ENCODE measurements around the gene MOV10L1. TPM values are rescaled to one million over a fixed set of nuclear protein-coding genes. Genes with fewer than 3 reads are reported as not detected.
"Not testable (repeated sequence)": the region's sequence is repeated elsewhere in the genome, so short reads cannot be mapped to it uniquely, and the experiment has no call there.

Gene MOV10L1
- total RNA-seq, 1 donor = not detected

DNA sequence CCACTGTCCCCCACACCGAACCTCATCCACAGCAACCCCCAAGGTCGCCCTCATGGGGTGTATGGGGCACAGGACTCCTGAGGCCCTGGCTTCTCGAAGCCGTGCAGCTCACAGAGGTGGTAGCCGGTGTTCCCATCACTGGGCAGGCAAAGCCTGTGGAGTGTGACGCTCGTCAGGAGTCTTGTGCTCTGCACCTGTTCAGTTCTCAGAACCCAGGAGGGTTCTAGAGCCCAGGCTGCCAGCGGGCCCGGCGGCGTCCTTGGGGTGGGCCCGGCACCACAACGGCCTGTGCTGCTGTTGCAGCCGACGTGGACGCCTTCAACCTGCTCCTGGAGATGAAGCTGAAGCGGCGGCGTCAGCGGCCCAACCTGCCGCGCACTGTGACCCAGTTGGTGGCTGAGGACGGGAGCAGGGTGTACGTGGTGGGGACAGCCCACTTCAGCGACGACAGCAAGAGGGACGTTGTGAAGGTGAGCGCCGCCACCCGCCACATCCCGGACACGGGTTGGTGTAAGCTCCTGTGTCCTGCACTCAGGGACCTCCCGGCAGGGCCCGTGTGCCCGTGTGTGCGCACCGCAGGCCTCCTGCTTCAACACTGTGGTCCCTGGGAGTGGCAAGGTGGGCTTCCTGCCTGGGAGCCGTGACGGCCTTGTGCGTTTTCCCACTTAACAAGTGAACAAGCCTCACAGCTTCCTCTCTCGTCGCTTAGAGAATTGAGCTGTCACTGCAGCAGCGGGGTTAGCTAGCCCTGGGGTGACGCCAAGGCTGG is 104.4 kb downstream of the MOV10L1 start:
- Histone ChIP-seq H3K4me1 (ENCODE audit: insufficient read depth, low read length) (peaks cover 58% of the 10 kb centered on the region), H3K4me3 (ENCODE audit: low read length) (no peak overlapping the region), H3K9me3 (ENCODE audit: low read depth, low read length) (no peaks in the 10 kb centered on the region), H3K27me3 (ENCODE audit: insufficient read depth, low read length) (no peaks in the 10 kb centered on the region)

DNA sequence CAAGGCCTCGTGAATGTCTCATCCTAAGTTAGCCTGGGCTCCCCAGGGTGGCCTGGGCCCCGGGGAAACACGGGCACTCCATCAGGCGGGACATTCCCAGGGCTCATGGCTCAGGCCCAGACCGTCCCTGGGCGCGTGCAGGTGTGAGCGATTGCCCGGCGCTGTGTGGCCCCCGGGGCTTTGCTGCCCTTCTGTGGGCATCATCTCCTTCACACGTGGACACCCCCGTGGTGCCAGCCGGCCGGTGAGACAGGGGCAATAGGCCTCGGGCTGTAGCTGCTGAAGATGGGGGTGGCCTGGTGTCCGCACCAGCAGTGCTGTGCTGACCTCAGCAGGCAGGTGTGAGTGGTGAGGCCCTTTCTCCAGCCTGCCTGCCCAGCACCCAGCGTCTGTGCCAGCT is 106.5 kb downstream of the MOV10L1 start:
- H3K9me3 ChIP-seq (ENCODE audit: low read depth, low read length) = no peaks in the 10 kb centered on the region
- peaks cover 48% of the 10 kb centered on the region for H3K4me1 ChIP-seq (ENCODE audit: insufficient read depth, low read length)
- no peak overlapping the region for H3K4me3 ChIP-seq (ENCODE audit: low read length)
- H3K27me3 ChIP-seq (ENCODE audit: insufficient read depth, low read length) = no peaks in the 10 kb centered on the region

DNA sequence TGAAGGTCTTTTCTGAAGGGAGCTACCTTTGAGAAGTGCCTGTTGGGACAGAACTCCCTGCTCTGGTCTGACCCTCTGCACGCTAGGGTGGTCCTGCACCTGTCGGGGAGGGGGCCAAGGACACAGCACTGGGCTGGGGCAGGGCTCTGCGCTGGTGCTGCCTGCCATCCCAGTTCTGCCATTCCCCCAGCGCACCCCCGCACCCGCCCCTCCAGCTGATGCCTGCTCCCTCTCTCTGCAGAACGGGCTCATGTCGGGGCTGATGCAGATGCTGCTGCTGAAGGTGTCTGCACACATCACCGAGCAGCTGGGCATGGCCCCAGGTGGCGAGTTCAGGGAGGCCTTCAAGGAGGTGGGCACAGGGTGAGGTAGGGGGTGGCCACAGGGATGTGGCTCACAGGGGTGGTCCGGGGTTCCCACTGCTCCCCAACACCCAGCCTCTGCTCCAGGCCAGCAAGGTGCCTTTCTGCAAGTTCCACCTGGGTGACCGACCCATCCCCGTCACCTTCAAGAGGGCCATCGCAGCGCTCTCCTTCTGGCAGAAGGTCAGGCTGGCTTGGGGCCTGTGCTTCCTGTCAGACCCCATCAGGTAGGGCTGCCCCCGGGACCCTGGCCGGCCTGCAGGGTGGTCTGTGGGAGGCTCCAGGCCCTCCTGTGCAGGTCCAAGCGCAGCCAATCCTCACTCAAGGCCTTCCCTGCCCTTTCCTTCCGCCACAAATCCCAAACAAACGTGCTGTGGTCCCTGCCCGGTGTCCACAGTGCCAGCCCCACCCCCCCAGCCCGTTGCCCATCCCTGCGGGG is 107.4 kb downstream of the MOV10L1 start:
- no peaks in the 10 kb centered on the region for H3K9me3 ChIP-seq (ENCODE audit: low read depth, low read length)
- no peak overlapping the region for H3K4me3 ChIP-seq (ENCODE audit: low read length)
- H3K4me1 ChIP-seq (ENCODE audit: insufficient read depth, low read length) = peaks cover 48% of the 10 kb centered on the region
- H3K27me3 ChIP-seq (ENCODE audit: insufficient read depth, low read length) = no peaks in the 10 kb centered on the region

DNA sequence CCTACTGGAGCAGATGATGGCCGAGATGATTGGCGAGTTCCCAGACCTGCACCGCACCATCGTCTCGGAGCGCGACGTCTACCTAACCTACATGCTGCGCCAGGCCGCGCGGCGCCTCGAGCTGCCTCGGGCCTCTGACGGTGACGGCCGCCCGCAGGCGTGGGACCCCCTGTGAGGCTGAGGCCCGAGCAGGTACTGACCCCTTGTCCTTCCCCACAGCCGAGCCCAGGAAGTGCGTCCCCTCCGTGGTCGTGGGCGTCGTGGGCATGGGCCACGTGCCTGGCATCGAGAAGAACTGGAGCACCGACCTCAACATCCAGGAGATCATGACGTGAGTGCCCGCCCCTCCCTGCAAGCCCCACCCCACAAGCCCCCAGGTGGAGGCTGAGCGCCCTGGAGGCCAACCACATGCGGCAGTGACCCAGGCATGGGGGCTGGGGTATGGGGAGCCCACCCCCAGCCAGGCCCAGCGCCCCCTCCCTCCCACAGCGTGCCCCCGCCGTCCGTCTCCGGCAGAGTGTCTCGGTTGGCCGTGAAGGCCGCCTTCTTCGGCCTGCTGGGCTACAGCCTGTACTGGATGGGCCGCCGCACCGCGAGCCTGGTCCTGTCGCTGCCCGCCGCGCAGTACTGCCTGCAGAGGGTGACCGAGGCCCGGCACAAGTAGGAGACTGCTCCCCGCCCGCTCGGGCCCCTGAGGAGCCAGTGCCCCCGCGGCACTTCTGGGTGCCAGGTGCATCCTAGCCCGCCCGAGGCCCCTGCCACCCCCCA is 108.2 kb downstream of the MOV10L1 start:
- H3K9me3 ChIP-seq (ENCODE audit: low read depth, low read length) = no peaks in the 10 kb centered on the region
- H3K4me1 ChIP-seq (ENCODE audit: insufficient read depth, low read length) = peaks cover 48% of the 10 kb centered on the region
- no peak overlapping the region for H3K4me3 ChIP-seq (ENCODE audit: low read length)
- H3K27me3 ChIP-seq (ENCODE audit: insufficient read depth, low read length) = no peaks in the 10 kb centered on the region

DNA sequence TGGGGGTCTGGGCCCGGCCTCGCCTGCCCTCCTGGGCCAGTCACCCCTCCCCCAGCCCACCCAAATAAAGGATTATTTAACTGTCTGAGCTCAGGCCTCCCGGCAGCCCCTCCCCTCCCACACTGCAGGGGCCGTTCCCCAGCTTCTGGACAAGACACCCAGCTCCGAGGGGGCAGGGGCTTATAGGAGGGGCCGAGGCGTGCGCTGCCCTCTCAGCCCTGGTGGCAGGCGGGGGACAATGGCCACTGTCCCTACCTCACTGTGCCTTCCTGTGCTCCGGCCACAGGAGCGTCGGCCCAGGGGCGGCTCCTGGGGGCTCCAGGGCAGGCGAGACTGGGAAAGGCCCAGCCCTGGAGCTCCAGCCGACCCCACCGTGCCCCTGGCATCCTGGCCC is 108.8 kb downstream of the MOV10L1 start:
- Histone ChIP-seq H3K27me3 (ENCODE audit: insufficient read depth, low read length) (no peaks in the 10 kb centered on the region), H3K4me1 (ENCODE audit: insufficient read depth, low read length) (peaks cover 48% of the 10 kb centered on the region), H3K9me3 (ENCODE audit: low read depth, low read length) (no peaks in the 10 kb centered on the region), H3K4me3 (ENCODE audit: low read length) (no peak overlapping the region)

DNA sequence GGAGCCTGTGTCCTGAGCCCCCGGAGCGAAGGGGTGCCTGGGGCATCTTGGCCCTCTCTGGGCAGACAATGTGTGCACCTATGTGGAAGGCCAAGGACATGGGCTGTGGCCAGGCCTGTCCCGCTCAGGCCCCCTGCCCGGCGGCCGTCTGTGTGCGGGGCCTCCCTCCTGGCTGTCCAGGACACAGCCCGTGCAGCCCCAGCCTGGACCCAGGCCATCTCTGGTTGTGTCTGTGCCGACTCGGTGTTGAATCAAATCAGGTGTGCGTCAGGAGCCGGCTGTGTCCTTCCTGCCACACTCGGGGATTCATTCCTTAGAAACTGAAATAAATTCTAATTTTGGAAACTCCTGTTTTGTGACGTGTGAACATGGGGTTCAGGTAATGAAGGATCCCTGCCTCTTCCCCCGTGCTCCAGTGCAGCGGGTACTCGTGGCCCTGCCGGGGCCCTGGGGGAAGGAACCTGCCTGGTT is 109.5 kb downstream of the MOV10L1 start:
- peaks cover 46% of the 10 kb centered on the region for H3K4me1 ChIP-seq (ENCODE audit: insufficient read depth, low read length)
- H3K4me3 ChIP-seq (ENCODE audit: low read length) = no peak overlapping the region
- H3K27me3 ChIP-seq (ENCODE audit: insufficient read depth, low read length) = no peaks in the 10 kb centered on the region
- no peaks in the 10 kb centered on the region for H3K9me3 ChIP-seq (ENCODE audit: low read depth, low read length)

DNA sequence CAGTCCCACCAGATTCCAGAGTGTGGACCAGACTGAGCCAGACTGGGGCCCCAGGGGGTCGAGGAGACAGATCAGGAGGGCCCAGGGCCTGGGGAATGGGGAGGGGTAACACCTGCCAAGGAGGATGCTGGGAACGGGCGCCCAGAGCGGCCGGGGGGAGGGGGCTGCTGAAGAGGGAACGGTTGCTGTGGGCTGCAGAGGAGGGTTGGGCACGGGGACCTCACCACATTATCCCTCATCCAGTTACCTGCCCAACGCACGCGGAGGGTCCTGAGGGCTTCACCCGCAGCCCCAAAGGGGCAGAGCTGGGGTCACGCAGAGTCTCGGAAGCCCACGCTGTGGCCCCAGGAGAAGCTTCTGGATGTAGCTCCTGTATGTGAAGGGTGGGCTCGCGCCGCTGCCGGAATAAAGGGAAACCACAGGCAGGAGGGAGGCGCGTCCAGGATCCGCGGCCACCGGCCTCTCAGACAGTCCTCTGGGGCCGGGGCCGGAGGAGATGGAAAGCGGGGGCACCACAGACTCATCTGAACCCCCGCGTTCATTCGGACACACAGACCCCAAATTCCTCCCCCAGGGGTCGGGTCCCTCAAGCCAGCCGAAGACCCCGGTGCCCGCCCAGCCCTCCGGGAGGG is 110.1 kb downstream of the MOV10L1 start:
- H3K27me3 ChIP-seq (ENCODE audit: insufficient read depth, low read length) = no peaks in the 10 kb centered on the region
- H3K4me1 ChIP-seq (ENCODE audit: insufficient read depth, low read length) = peaks cover 46% of the 10 kb centered on the region
- peak overlapping the region; percentile 65 for H3K4me3 ChIP-seq (ENCODE audit: low read length)
- H3K9me3 ChIP-seq (ENCODE audit: low read depth, low read length) = no peaks in the 10 kb centered on the region

DNA sequence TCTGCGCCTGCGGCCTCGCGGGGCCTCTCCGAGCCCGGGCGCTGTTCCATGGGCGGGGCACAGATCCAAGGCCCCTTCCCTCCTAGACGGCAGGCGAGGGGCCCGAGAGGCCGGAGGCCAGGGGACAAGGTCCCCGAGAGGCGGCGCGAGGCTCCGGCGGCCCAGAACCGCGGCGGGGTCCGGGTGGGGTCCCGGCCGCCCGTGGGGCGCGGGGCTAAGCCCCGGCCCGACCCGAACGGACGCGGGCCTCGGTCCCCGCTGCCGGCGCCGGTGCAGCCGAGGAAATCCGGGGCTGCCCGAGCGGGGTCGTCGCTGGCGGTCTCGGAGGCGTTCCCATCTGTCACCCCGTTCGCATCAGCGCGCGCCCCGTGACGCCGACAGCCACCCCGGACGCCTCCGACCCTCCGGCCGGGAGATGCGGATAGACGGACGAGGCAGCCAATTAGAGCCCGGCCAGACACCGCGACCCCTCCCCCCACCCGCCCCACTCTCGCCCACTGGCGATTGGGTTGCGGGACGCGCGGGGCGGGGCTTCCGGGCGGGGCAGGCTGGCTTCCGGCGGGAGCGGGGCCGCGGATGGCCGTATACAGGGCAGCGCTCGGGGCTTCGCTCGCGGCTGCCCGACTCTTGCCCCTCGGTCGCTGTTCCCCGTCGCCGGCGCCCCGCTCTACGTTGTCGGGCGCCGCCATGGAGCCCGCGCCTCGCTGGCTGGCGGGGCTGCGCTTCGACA is 110.8 kb downstream of the MOV10L1 start, which contains the start of gene SELENOO:
Gene SELENOO (plus strand): TSS at position 551 of the 730 bp plus-strand sequence. CDS start 26 bp downstream, at position 577.
- Histone ChIP-seq H3K27me3 (ENCODE audit: insufficient read depth, low read length) (no peaks in the 10 kb centered on the region), H3K4me1 (ENCODE audit: insufficient read depth, low read length) (peaks cover 48% of the 10 kb centered on the region), H3K9me3 (ENCODE audit: low read depth, low read length) (no peaks in the 10 kb centered on the region), H3K4me3 (ENCODE audit: low read length) (peak within 1 kb of the TSS; percentile 65)

DNA sequence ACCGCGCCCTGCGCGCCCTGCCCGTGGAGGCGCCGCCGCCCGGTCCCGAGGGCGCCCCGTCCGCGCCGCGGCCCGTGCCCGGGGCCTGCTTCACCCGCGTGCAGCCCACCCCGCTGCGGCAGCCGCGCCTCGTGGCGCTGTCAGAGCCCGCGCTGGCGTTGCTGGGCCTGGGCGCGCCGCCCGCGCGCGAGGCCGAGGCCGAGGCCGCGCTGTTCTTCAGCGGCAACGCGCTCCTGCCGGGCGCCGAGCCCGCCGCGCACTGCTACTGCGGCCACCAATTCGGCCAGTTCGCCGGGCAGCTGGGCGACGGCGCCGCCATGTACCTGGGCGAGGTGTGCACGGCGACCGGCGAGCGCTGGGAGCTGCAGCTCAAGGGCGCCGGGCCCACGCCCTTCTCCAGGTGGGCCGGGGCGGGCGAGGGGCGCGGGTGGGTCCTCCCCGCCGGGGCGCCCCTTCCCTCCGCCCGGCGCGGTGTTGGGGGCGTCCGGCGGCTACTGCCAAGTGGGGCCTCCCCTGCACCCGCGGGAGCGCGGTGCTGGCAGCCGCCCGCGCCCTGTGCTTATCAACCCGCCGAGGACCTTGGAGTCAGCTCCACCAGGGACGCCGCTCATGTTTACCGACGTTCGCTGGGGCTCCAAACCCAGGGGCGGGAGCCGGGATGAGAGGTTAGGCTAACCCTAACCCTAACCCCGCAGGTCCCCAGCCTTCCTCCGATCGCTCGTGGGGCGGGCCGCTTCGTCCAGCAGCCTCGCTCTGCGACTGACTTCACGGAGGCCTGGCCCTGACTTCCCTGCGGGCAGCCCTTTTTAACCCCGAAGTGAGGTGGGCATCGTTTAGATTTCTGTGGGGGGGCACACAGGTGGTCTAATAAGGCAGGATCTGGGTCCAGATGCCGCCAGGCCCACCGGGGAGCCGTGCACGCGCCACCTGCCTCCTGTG is 111.7 kb downstream of the MOV10L1 start:
- H3K9me3 ChIP-seq (ENCODE audit: low read depth, low read length) = no peaks in the 10 kb centered on the region
- no peaks in the 10 kb centered on the region for H3K27me3 ChIP-seq (ENCODE audit: insufficient read depth, low read length)
- H3K4me1 ChIP-seq (ENCODE audit: insufficient read depth, low read length) = peaks cover 51% of the 10 kb centered on the region
- peak overlapping the region; percentile 65 for H3K4me3 ChIP-seq (ENCODE audit: low read length)

DNA sequence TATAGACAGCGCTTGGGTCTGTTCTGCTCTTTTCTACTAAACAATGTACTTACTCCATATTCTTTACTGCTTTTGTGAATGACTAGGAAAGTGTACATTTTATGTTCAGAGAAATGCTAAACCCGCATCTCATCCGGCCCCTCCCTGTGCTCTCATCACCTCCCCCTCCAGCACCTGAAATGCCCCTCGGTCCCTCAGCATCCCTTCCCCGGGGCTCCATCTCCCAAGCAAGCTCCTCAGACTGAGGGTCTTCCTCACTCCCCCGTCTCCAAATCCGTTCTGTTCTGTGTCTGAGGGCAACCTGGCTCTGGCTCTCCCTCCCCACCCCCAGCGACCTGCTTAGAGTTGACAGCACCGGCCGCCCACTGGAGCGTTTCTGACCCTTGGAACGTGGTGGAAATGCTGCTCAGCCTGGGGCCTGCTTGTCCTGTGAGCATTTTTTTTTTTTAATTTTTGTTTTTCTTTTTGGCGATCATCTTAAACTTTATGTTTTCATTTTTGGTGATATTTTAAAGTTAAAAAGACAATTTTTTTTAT is 112.4 kb downstream of the MOV10L1 start:
- Histone ChIP-seq H3K4me1 (ENCODE audit: insufficient read depth, low read length) (peaks cover 58% of the 10 kb centered on the region), H3K4me3 (ENCODE audit: low read length) (peak overlapping the region; percentile 65)

DNA sequence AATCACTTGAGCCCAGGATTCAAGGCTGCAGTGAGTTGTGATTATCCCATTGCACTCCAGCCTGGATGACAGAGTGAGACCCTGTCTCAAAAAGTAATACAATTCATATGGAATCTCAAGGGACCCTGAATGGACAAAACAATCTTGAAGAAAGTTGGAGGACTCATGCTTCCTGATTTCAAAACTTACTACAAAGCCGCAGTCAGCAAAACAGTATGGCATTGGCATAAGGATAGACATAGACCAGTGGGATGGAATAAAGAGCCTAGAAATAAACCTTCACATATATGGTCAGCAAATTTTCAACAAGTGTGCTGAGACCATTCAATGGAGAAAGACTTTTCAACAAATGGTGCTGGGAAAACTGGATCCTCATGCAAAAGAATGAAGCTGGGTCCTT is 113.5 kb downstream of the MOV10L1 start:
- Histone ChIP-seq H3K4me3 (ENCODE audit: low read length) (no peak overlapping the region), H3K27me3 (ENCODE audit: insufficient read depth, low read length) (no peaks in the 10 kb centered on the region), H3K4me1 (ENCODE audit: insufficient read depth, low read length) (peaks cover 65% of the 10 kb centered on the region), H3K9me3 (ENCODE audit: low read depth, low read length) (no peaks in the 10 kb centered on the region)

More for the DNA sequence above, 112.4 kb downstream of the MOV10L1 start:
- Histone ChIP-seq H3K9me3 (ENCODE audit: low read depth, low read length) (no peaks in the 10 kb centered on the region), H3K27me3 (ENCODE audit: insufficient read depth, low read length) (no peaks in the 10 kb centered on the region)

DNA sequence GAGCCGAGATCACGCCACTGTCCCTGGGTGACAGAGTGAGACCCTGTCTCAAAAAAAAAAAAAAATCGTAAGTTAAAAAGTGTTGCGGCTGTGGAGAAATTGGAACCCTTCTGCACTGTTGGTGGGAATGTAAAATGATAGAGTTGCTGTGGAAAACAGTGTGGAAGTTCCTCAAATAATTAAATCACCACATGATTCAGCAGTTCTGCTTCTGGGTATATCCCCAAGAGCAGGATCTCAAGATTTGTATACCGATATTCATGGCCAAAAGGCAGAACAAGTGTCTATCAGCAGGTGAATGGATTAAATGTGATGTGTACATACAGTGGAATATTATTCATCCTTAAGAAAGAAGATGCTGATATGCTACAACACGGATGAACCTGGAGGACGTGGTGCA is 114.8 kb downstream of the MOV10L1 start:
- Histone ChIP-seq H3K27me3 (ENCODE audit: insufficient read depth, low read length) (no peaks in the 10 kb centered on the region), H3K9me3 (ENCODE audit: low read depth, low read length) (no peaks in the 10 kb centered on the region), H3K4me1 (ENCODE audit: insufficient read depth, low read length) (peaks cover 67% of the 10 kb centered on the region), H3K4me3 (ENCODE audit: low read length) (no peak overlapping the region)

DNA sequence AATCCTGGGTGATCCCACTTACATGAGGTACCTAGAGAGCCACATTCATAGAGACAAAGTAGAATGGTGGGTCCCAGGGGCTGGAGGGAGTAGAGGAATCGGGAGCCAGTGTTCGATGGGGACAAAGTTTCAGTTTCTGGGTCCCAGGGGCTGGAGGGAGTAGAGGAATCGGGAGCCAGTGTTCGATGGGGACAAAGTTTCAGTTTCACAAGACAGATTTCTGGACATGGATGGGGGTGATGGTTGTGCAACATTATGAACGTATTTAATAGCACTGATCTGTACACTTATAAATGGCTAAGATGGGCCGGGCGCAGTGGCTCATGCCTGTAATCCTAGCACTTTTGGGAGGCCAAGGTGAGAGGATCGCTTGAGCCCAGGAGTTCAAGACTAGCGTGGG is 115.2 kb downstream of the MOV10L1 start:
- H3K4me3 ChIP-seq (ENCODE audit: low read length); H3K27me3 ChIP-seq (ENCODE audit: insufficient read depth, low read length); H3K9me3 ChIP-seq (ENCODE audit: low read depth, low read length): not testable (repeated sequence)
- H3K4me1 ChIP-seq (ENCODE audit: insufficient read depth, low read length) = peaks cover 67% of the 10 kb centered on the region

Measured in mononuclear cell (primary cell).